ENCODE measurements around the gene OR52I1.

OR52I1 gene

GRCh38 chr11:4593739-4594138 lies at the start of gene OR52I1:
OR52I1 (plus strand) TSS chr11:4594039; CDS start chr11:4594039, 0 bp downstream.
- no peak for DNase-seq

GRCh38 chr11:4544891-4545290 lies 48.9 kb upstream of the OR52I1 start, which contains the start of gene OR52M1:
OR52M1 (plus strand) TSS chr11:4545191; CDS start chr11:4545191, 0 bp downstream.
- no peak for DNase-seq

GRCh38 chr11:4546878-4547277 lies 47.0 kb upstream of the OR52I1 start:
- DNase-seq, result no peak

GRCh38 chr11:4547416-4547815 lies 46.4 kb upstream of the OR52I1 start:
- no peak for DNase-seq

GRCh38 chr11:4551346-4551979 lies 42.4 kb upstream of the OR52I1 start:
- DNase-seq, result no peak

GRCh38 chr11:4559527-4560440 lies 34.1 kb upstream of the OR52I1 start:
- no peak for DNase-seq

GRCh38 chr11:4560467-4560866 lies 33.4 kb upstream of the OR52I1 start:
- no peak for DNase-seq

GRCh38 chr11:4565371-4565770 lies 28.5 kb upstream of the OR52I1 start:
- DNase-seq, result no peak

GRCh38 chr11:4569075-4569474 lies 24.8 kb upstream of the OR52I1 start:
- no peak for DNase-seq

GRCh38 chr11:4576880-4577279 lies 17.0 kb upstream of the OR52I1 start:
- no peak for DNase-seq

GRCh38 chr11:4577761-4578160 lies 16.1 kb upstream of the OR52I1 start:
- no peak for DNase-seq

GRCh38 chr11:4578624-4579023 lies 15.2 kb upstream of the OR52I1 start:
- DNase-seq, result no peak

- no peak for DNase-seq
Measured at GRCh38 chr11:4580124-4580523, 13.7 kb upstream of the OR52I1 start.

GRCh38 chr11:4581443-4581842 lies 12.4 kb upstream of the OR52I1 start, which contains the start of gene OR52I2:
OR52I2 (plus strand) TSS chr11:4581743.
- no peak for DNase-seq

- DNase-seq, result no peak
Measured at GRCh38 chr11:4589017-4589416, 4.8 kb upstream of the OR52I1 start.

GRCh38 chr11:4605057-4605456 lies 11.2 kb downstream of the OR52I1 start:
- no peak for DNase-seq

GRCh38 chr11:4606231-4607015 lies 12.6 kb downstream of the OR52I1 start:
- no peak for DNase-seq

- no peak for DNase-seq
Measured at GRCh38 chr11:4607096-4607495, 13.3 kb downstream of the OR52I1 start.

- DNase-seq, result peak; percentile 14
Measured at GRCh38 chr11:4607781-4608666, 14.2 kb downstream of the OR52I1 start, which contains the start of gene TRIM68. TRIM68 (minus strand) TSS chr11:4608231; CDS start chr11:4605504, 2,727 bp downstream.

GRCh38 chr11:4610258-4610935 lies 16.6 kb downstream of the OR52I1 start:
- no peak for DNase-seq

- no peak for DNase-seq
Measured at GRCh38 chr11:4611986-4612385, 18.1 kb downstream of the OR52I1 start.

All from GF-D8 (cell line).